GM08714 (cell line): ENCODE measurements around the gene ABLIM1.

Experiments used
- H3K4me3 ChIP-seq: fragments of 200-500 bp; sonication (Bioruptor generic); 2 replicates; pipeline ENCODE4 v1.5.1; 2014; ENCODE audit warnings: mild to moderate bottlenecking, low read length, inconsistent platforms
- ZNF274 ChIP-seq: IDR thresholded peaks from 2 replicates; pipeline ENCODE4 v1.6.1; 2012; ENCODE audit warnings: mild to moderate bottlenecking, low read depth, low read length

The ABLIM1 gene

GRCh38 chr10:114445332-114445731, 212.7 kb downstream of the ABLIM1 start:
- H3K4me3 ChIP-seq: no peak overlapping the region
- no peak for TF ChIP-seq ZNF274

DNA sequence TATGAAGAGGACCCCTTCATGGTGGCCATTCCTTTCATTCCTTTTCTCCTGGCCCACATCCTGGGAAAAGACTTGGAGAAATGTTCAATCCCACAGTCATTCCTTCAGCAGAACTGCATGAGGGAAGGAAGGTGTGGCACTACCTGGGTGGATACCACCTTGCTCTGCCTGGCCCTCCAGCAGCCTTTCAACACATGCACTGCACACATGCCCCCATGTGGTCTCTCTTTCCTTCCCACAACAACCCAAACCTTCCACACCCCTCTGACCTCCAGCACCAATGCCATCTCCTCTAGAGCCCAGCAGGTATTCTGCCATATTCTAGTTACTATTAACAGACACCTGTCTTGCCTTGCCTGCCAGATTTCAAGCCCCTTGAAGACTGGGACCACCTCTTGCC, 213.3 kb downstream of the ABLIM1 start:
- no peak for TF ChIP-seq ZNF274
- no peak overlapping the region for H3K4me3 ChIP-seq

DNA sequence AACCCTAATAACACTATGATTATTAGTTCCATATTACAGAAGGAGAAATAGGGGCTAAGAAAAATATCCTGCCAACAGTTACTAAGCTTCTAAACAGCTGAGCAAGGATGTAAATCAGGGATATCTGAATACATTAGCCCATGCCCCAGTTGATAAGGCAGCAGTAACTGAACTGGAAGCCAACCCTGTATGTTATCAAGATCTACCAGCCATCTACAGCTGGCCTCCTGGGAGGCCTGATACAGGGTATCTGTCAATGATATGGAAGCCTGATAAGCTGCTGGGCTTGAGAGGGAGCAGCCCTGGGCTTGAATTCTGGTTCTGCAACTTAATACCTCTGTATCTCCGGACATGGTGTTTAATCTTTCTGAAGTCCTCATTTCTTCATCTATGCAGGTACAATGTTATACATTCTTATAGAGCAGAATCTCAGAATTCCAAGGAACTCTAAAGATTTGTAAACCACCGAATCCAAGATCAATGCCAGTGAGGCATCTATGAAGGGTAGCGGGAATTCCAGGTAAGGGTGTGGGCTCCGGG, 215.9 kb downstream of the ABLIM1 start:
- no peak overlapping the region for H3K4me3 ChIP-seq
- no peak for TF ChIP-seq ZNF274

DNA sequence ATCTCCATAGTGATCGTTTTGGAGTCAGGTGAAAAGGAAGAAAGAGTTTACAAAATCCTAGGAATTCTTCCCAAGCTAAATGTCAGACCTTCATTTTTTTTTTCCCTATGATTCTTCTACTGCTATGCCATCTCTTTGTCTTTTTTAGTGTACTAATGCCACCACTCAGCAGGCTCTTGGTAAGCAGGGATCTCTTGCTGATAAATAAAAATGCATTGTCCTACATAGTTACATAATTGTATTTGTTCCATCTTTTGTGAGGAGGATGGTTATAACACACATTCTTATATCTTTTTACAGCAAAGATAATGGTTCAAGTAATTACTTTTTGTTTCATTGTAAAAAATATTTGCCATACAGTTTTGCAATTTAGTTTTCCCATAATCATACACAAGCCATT, 217.0 kb downstream of the ABLIM1 start:
- no peak for TF ChIP-seq ZNF274
- H3K4me3 ChIP-seq: no peak overlapping the region

DNA sequence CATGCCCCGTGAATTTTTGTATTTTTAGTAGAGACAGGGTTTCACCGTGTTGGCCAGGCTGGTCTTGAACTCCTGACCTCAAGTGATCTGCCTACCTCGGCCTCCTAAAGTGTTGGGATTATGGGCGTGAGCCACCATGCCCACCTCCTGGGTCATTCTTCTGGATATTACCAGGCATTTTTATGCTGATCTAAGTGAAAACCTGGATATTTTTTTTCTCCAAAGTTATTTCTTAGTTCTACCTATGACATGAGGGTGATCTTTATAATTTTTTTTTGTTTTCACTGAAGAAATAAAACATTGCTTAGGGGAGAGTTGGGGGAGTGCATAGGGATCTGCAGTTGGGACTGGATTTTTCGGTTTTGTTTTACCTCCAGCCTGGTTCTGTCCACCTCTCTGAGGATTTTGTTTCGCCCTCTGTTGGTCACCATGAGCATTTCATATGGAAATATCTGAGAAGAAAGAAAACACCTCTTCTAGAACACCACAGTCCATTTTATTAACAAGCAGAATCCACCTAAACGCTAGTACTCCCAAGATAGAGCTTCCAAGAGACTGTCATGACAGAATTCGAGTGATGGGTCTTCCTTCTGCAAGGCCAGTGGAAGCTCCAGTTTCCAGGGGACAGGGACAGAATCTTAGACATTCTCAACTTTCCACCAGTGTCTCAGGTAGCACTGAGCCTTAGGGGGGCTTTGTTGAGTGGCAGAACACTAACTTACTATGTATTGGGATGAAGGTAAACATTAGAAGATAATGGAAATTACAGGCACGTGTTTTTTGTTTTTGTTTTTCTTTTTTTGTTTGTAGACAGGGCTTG, 220.4 kb downstream of the ABLIM1 start:
- no peak for TF ChIP-seq ZNF274
- no peak overlapping the region for H3K4me3 ChIP-seq

DNA sequence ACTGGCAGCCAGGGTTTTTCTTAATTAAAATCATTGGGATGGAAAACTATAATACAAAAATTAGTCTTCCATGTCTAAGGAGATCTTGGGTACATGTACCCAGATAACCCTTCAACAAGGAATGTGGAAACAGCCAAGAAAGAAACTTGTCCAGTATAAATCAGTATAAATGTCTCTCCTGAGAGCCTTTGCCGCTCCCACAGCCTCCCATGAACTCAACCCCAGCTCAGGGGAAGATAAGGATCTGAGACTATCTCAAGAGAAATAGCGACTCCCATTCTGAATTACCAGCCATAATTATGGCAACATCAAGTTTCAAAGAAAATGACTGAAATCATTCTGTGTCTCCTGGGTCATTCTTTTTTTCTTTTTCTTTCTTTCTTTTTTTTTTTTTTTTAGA, 221.1 kb downstream of the ABLIM1 start:
- H3K4me3 ChIP-seq: no peak overlapping the region
- TF ChIP-seq ZNF274: no peak

DNA sequence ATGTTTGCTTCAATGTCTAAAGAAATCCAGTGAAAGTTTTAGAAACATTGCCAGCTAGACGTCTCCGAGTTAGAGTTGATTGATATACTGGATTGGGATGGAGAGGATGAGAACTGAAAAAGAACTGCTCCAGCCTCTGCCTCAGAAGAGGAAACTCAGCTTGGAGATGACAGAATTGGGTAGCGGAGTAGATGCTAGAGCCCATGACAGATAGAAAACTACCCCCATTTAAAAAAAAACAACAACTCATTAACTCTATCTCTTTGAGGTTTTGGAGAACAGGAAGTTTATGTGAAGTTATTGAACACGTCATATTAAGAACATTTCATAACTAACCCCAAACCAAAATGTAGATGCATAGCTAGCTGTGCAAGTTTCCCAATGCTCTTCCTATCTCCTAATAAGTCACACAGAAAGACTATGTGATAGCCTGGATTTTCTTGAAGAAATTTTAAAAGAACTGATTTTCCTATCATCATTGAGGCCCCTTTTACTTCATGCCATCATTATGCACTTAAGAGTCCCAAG, 225.4 kb downstream of the ABLIM1 start:
- TF ChIP-seq ZNF274: no peak
- no peak overlapping the region for H3K4me3 ChIP-seq

DNA sequence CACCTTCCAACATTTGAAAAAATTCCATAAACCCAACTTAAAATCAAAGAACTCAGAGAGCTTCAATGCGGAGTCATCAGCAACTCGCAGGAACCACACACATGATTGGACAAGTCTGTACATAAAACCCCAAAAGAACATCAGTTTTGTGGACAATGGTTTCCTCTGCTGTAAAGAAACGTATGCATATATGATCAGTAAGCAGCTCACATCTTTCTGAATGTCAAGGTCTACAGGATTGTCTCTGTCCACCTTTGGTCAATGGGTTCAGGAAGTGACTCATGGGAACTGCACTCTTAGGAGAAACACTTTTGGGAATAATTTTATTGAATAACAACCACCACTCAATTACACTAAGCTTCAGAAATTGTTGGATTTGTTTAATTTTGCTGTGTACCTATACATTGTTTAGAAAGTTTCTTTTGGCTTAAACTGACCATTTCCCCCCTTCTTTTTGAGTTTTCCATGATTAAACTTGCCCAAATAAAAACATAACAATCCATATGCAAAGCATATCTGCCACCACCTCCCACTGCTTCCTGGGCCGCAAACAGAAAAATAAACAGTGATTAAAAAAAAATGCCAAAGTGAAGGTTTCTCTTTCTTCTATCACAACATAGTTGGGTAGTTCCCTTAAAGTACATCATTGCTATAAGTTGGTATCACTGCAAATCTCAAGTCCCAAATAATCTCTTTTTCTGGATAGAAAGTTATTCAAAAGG, 226.5 kb downstream of the ABLIM1 start:
- no peak for TF ChIP-seq ZNF274
- no peak overlapping the region for H3K4me3 ChIP-seq

DNA sequence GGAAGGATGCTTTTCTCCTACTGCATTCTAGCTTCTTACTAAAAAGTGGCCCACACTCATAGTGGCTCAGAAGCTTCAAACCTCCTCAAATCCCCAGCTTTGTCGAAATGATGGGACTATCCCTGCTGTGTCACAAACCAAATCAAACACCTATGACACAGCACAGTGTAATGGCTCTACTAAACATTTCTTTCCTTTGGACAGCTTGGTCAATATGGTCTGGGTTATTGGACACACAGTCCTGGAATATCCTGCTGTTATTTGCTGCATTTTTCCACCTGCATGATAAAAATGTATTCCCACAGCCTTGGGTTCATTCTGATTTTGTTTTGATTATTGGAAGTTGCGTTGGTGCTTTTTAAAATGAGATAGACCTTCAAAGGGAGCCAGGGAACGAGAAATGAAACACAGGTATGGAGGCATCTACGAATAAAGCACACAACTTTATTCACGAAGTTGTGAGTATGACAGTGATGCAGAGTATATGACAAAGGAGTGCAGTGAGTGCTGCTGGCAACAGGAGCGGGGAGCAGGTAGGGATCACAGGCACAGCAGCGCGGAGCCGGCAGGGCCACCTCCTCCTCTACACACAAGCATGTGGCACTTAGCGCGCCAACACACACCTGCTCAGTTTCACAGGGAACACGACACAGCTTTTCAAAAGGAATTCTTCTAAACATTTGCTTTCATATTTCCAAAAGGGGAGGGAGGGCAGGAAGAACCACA, 227.2 kb downstream of the ABLIM1 start:
- no peak overlapping the region for H3K4me3 ChIP-seq

DNA sequence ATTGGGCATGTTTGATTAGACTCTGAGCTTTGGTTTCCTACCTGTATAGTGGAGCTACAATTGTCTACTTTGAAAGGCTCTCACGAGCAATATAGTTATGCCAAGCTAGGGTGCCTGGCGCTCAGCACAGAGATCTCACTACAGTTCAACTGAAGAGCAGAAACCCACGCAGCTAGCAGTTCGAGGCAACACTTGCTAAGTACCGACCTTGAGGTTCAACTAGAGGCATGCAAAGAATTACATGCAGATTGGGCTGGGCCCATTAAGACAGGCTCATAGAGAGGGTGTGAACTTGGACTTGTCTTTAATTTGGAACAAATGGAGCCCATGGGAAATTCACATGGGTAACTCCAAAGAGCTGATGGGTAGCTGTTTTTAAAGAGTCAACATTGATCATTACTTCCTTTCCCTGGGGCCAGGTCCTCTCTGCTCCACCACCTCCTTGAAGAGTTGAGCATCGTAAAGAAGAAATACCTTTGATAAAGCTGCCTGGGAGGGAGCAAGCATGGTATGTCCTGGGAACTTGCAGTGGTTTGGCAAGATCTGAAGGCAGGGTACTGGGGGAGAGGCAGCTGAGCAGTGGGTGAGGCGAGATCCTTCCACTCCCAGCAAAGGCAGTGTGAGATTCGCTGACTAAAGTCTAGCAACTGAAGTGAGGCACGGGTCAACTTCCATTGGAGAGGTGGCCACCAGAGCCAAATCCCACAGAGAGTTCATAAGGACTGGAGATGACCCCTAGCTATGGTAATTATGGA, 228.3 kb downstream of the ABLIM1 start:
- no peak for TF ChIP-seq ZNF274
- no peak overlapping the region for H3K4me3 ChIP-seq

More for the DNA sequence above, 227.2 kb downstream of the ABLIM1 start:
- no peak for TF ChIP-seq ZNF274

GRCh38 chr10:114427124-114427852, 230.8 kb downstream of the ABLIM1 start:
- H3K4me3 ChIP-seq: no peak overlapping the region
- no peak for TF ChIP-seq ZNF274

DNA sequence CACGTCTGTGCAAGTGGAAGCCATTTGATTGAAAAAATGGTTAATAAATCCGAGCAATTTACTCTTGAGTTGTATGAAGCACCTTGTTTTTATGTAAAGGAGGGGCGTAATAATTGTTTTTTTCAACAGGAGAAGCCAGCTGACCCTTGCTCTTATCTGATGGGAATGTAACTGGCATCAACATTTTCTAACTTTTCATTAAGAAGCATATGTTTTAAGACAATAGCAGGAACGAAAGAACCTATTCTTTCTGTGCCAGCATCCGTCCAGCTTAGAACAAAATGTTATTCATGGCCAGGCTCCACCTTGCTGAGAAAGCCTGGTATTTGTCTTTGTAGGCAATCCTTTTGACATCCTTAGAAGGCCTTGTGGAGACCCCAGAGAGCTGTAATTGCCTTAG, 231.6 kb downstream of the ABLIM1 start:
- H3K4me3 ChIP-seq: no peak overlapping the region
- no peak for TF ChIP-seq ZNF274
